ENCODE measurements around the gene CLDN11.

Gene CLDN11

DNA sequence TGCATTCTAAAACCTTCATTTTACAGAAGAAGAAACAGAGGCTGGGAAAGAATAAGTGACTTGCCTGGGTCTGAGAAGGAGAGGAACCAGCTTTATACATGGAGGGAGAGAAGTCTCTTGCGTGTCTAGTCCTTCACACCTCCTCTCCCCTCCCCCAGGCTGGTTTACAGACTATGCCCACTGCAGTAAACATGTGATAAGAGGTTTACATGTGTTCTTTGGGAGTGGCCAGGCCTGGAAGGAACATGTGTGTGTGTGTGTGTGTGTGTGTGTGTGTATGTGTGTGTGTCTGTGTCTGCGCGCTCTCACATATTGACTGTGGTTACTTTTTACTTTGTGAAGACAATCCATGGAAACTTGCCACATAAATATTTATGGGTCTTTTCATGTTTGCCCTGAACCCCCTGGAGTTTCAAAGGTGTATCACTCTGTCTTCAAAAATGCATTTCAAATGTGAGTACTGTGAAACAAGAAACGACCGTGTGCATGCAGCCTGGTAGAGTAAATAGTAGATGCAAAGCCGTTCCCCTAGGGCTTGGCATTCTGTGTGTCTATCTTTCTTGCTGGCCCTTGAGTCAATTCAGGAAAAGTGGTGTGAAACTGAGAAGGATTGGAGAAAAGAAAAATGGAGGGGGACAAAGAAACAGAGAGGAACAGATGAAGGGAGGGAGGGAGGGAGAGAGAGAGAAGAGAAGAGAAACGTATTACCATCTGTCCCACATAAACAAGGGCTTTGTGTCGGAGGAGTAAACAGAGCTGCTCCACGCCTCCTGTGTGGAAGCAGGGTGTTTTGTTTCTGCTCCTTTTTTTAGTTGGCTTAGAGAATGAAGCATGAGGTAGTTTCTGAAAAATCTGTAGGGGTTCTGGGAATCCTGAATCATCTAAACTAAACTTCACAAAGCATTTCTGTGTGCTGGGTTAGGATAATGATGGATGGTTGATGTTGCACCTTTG, 51.7 kb downstream of the CLDN11 start:
- Histone ChIP-seq H3K4me3 (ENCODE audit: extremely low read depth, insufficient read depth, low read length, poor library complexity, severe bottlenecking) (no peak overlapping the region), H3K36me3 (ENCODE audit: control insufficient read depth, insufficient read depth, low read length) (no peaks in the 10 kb centered on the region), H3K27ac (ENCODE audit: low read depth, low read length, severe bottlenecking) (no peak overlapping the region), H3K4me1 (ENCODE audit: control insufficient read depth, insufficient read depth, low read length, poor library complexity, severe bottlenecking) (no peaks in the 10 kb centered on the region), H3K9me3 (ENCODE audit: control insufficient read depth, low read length) (no peaks in the 10 kb centered on the region)
- WGBS, 2 experiments (ENCODE audit: insufficient coverage in 2 of 2): 68 to 70% methylated on average over 4 to 5 of the region's 9 CpGs

DNA sequence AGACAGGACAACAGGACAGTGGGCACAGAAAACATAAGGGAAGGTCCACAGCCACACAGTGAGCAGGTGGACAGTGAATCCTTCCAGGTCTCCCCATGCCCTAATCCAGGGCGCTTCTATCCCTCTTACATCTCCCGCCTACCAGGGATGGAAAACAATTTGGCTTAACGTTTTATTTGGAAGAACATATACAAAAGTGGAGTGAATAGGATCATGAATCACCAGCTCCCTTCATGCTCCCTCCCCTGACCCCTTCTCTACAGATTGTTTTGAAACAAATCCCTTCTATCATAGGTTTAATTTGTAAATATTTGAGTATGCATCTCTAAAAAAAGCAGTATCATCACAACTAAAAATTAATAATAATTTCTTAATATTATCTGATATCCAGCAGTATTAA, 52.5 kb downstream of the CLDN11 start:
- H3K27ac ChIP-seq (ENCODE audit: low read depth, low read length, severe bottlenecking): no peak overlapping the region
- H3K36me3 ChIP-seq (ENCODE audit: control insufficient read depth, insufficient read depth, low read length): no peaks in the 10 kb centered on the region
- H3K4me3 ChIP-seq (ENCODE audit: extremely low read depth, insufficient read depth, low read length, poor library complexity, severe bottlenecking): no peak overlapping the region
- no peaks in the 10 kb centered on the region for H3K9me3 ChIP-seq (ENCODE audit: control insufficient read depth, low read length)
- WGBS, 2 experiments (ENCODE audit: insufficient coverage in 2 of 2): no CpG with 5 or more reads among the region's 3 CpGs
- no peaks in the 10 kb centered on the region for H3K4me1 ChIP-seq (ENCODE audit: control insufficient read depth, insufficient read depth, low read length, poor library complexity, severe bottlenecking)

DNA sequence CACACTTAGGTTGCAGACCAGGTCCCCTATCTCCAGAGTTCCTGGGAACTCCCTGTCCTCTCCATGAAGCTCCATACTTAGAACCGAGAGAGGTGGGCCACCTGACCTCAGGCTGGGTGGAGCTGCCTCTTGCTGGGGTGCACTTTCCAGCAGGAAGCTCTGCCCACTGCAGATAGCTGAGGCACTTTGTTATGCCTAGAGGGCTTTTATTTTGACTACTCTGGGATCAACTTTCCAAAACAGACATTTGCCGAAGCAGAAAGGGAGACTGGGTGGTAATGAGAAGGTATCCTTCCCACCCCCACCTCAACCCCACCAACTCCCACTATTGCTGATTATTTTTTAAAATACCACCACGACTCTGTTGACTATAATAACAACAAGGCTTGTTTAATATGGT, 54.7 kb downstream of the CLDN11 start:
- H3K36me3 ChIP-seq (ENCODE audit: control insufficient read depth, insufficient read depth, low read length): no peaks in the 10 kb centered on the region
- H3K27ac ChIP-seq (ENCODE audit: low read depth, low read length, severe bottlenecking): no peak overlapping the region
- WGBS, 2 experiments (ENCODE audit: insufficient coverage in 2 of 2): 33 to 57% methylated on average over 1 of the region's 3 CpGs
- H3K4me1 ChIP-seq (ENCODE audit: control insufficient read depth, insufficient read depth, low read length, poor library complexity, severe bottlenecking): no peaks in the 10 kb centered on the region
- H3K9me3 ChIP-seq (ENCODE audit: control insufficient read depth, low read length): no peaks in the 10 kb centered on the region
- H3K4me3 ChIP-seq (ENCODE audit: extremely low read depth, insufficient read depth, low read length, poor library complexity, severe bottlenecking): no peak overlapping the region

DNA sequence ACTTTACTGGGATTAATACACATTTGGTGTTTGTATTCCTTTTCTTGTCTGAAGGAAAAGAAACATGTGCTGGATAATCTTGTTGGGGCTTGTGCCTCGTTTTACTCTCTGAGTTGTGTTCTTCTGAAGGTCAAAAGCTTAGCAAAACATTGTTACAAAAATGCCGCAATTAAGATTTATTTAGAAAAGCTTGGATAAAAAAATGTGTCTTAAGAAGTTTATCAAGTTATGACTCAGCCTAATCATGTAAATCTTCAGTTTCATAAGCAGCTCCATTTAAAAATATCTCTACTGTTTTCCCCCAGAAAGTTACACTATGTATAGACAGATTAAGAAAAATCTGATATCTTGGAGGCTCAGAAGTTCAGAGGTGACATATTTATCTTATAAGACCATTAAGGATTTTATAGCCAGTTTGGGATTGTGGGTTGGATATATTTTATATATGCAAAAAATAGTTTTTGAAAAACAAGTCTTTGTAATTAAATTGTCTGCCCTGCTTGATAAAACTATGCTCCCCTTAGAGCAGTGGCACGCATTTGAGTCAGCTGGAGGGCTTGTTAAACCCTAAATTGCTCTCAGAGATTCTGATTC, 56.5 kb downstream of the CLDN11 start:
- Histone ChIP-seq H3K4me1 (ENCODE audit: control insufficient read depth, insufficient read depth, low read length, poor library complexity, severe bottlenecking) (no peaks in the 10 kb centered on the region), H3K9me3 (ENCODE audit: control insufficient read depth, low read length) (no peaks in the 10 kb centered on the region), H3K4me3 (ENCODE audit: extremely low read depth, insufficient read depth, low read length, poor library complexity, severe bottlenecking) (no peak overlapping the region), H3K27ac (ENCODE audit: low read depth, low read length, severe bottlenecking) (no peak overlapping the region), H3K36me3 (ENCODE audit: control insufficient read depth, insufficient read depth, low read length) (no peaks in the 10 kb centered on the region)
- WGBS, 2 experiments (ENCODE audit: insufficient coverage in 2 of 2): 84 to 93% methylated on average over 2 to 3 of the region's 3 CpGs

DNA sequence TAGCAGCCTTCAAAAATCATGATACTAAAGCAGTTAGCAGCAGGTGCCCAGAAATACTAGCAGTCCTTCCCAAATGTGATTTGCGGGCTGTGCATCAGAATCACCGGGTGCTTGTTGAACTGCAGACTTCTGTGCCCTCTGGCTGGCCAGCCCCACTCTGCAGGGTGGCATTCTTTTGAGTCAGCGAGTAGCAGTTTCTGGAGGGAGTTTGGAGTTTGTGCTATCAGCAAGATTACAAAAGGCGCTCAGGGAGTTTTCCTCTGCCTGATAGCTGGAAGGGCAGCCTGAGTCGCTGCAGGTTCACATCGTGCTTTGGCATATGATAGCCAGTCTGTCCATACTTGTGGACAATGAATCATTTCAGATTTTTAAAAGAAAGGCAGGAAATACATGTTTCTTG, 57.6 kb downstream of the CLDN11 start:
- no peak overlapping the region for H3K4me3 ChIP-seq (ENCODE audit: extremely low read depth, insufficient read depth, low read length, poor library complexity, severe bottlenecking)
- WGBS, 2 experiments (ENCODE audit: insufficient coverage in 2 of 2): 38 to 45% methylated on average over 6 of the region's 6 CpGs
- H3K27ac ChIP-seq (ENCODE audit: low read depth, low read length, severe bottlenecking): no peak overlapping the region
- no peaks in the 10 kb centered on the region for H3K4me1 ChIP-seq (ENCODE audit: control insufficient read depth, insufficient read depth, low read length, poor library complexity, severe bottlenecking)
- H3K9me3 ChIP-seq (ENCODE audit: control insufficient read depth, low read length): no peaks in the 10 kb centered on the region
- H3K36me3 ChIP-seq (ENCODE audit: control insufficient read depth, insufficient read depth, low read length): no peaks in the 10 kb centered on the region

DNA sequence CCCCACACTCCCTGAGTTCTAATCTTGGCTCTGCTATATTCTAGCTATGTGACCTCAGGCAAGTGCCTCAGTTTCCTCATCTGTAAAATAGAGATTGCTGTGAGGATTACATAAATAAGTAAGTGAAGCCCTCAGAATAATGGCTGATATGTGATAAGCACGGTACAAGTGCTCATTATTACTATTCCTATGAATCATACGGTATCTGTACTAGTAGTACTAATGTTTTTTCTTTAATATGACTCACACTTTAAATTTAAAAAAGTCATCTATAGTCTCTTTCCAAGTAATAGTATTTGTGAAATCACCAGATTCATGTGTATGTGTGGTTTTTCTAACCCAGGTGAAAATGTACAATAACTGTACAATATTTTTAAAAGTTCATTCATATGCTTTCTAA, 58.7 kb downstream of the CLDN11 start:
- Histone ChIP-seq H3K9me3 (ENCODE audit: control insufficient read depth, low read length) (no peaks in the 10 kb centered on the region), H3K4me1 (ENCODE audit: control insufficient read depth, insufficient read depth, low read length, poor library complexity, severe bottlenecking) (no peaks in the 10 kb centered on the region), H3K27ac (ENCODE audit: low read depth, low read length, severe bottlenecking) (no peak overlapping the region), H3K36me3 (ENCODE audit: control insufficient read depth, insufficient read depth, low read length) (no peaks in the 10 kb centered on the region), H3K4me3 (ENCODE audit: extremely low read depth, insufficient read depth, low read length, poor library complexity, severe bottlenecking) (no peak overlapping the region)
- WGBS, 2 experiments (ENCODE audit: insufficient coverage in 2 of 2): no CpG with 5 or more reads among the region's 2 CpGs

DNA sequence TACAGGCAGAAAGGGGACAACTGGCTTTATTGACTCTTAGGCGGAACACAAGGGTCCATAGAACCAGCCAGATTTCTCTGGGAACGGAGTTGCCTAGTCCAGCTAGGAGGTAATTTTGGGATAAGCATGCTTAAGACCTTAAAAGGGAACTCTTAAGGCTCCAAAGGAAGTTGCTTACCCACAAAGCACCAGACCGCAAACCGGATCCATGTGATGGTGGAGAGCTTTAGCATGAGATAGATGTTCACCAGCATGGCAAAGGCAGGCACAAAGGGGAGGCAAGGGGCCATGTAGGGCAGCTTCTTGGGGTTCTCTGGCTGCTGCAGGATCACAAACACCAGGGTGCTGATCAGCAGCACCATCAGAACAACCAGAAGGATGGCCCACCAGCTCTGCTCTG, 61.4 kb downstream of the CLDN11 start:
- Histone ChIP-seq H3K27ac (ENCODE audit: low read depth, low read length, severe bottlenecking) (no peak overlapping the region), H3K4me3 (ENCODE audit: extremely low read depth, insufficient read depth, low read length, poor library complexity, severe bottlenecking) (no peak overlapping the region), H3K4me1 (ENCODE audit: control insufficient read depth, insufficient read depth, low read length, poor library complexity, severe bottlenecking) (peaks cover 5% of the 10 kb centered on the region), H3K36me3 (ENCODE audit: control insufficient read depth, insufficient read depth, low read length) (no peaks in the 10 kb centered on the region), H3K9me3 (ENCODE audit: control insufficient read depth, low read length) (no peaks in the 10 kb centered on the region)
- 93 to 94% methylated on average over 4 of the region's 4 CpGs for WGBS, 2 experiments (ENCODE audit: insufficient coverage in 2 of 2)

DNA sequence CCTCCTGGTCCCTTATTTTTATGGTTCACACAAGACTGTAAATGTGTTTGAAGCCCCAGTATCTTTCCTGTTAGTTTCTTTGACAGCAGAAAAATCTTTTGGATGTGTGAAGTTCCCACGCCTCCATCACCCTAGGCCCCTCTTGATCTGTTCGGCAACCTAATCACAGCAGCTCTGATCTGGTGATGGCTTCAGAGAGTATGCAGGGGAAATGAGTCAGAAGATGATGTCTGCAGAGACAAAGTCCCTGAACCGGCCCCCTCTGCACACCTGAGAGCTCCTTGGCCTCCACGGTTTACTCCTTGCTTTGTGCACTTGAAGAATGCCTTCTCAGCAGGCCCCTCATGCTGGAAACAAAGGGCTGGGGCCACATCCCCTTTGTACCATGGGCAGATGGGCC, 63.5 kb downstream of the CLDN11 start:
- H3K9me3 ChIP-seq (ENCODE audit: control insufficient read depth, low read length): no peaks in the 10 kb centered on the region
- 69 to 92% methylated on average over 2 to 3 of the region's 4 CpGs for WGBS, 2 experiments (ENCODE audit: insufficient coverage in 2 of 2)

DNA sequence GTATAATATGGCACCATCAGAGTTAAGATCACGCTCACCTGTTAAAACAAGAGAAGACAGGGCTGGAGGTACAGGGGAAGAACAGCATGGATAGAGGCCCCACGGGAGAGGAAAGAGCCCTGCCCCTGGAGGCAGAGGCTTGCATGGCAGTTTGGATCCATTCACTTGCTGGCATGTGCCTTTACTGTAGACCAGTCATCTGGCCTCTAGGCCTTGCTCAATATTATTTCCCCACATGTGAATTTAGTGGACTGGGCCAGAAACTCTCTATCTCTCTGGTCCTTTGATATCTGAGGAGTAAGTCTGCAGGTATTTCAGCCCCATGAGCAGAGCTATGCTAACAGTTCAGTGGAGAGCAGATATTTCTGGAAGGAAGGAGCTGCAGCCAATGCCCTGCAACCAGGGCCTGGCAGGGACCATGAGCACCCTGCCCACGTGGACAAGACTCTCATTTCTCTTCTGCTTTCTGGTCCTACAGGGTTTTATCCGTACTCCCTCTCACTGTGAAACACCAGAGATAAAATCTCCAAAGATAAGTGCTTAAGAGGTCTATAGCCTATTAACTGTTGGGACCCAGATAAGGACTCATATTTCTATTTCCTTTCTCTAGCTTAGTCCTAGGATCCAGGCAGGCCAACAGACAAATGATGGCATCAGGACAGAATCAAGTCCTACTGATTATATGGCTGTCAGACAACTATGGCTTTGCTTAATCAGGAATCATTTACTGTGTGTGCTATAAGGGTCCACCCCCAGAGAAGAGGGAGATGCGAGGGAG, 65.0 kb downstream of the CLDN11 start:
- 74% methylated on average over 3 to 4 of the region's 5 CpGs for WGBS, 2 experiments (ENCODE audit: insufficient coverage in 2 of 2)
- peaks cover 5% of the 10 kb centered on the region for H3K4me1 ChIP-seq (ENCODE audit: control insufficient read depth, insufficient read depth, low read length, poor library complexity, severe bottlenecking)
- H3K36me3 ChIP-seq (ENCODE audit: control insufficient read depth, insufficient read depth, low read length): no peaks in the 10 kb centered on the region
- no peak overlapping the region for H3K4me3 ChIP-seq (ENCODE audit: extremely low read depth, insufficient read depth, low read length, poor library complexity, severe bottlenecking)
- H3K27ac ChIP-seq (ENCODE audit: low read depth, low read length, severe bottlenecking): no peak overlapping the region
- no peaks in the 10 kb centered on the region for H3K9me3 ChIP-seq (ENCODE audit: control insufficient read depth, low read length)

More for the DNA sequence above, 63.5 kb downstream of the CLDN11 start:
- Histone ChIP-seq H3K4me3 (ENCODE audit: extremely low read depth, insufficient read depth, low read length, poor library complexity, severe bottlenecking) (no peak overlapping the region), H3K27ac (ENCODE audit: low read depth, low read length, severe bottlenecking) (no peak overlapping the region), H3K4me1 (ENCODE audit: control insufficient read depth, insufficient read depth, low read length, poor library complexity, severe bottlenecking) (peaks cover 5% of the 10 kb centered on the region), H3K36me3 (ENCODE audit: control insufficient read depth, insufficient read depth, low read length) (no peaks in the 10 kb centered on the region)

Data from mesodermal cell (in vitro differentiated cells).